ENCODE data around the gene CANT1.

Gene CANT1

GRCh38 chr17:79044462-79044861 is 34.9 kb upstream of the CANT1 start:
- Histone ChIP-seq H3K79me1 (ENCODE audit: low read length) (no peaks in the 10 kb centered on the region), H4K8ac (ENCODE audit: low read depth, low read length) (no peak overlapping the region), H3K27ac (ENCODE audit: low read depth, low read length) (no peak overlapping the region), H3K4me1 (ENCODE audit: control insufficient read depth in 1 of 2, insufficient read depth in 2 of 2, low read length in 2 of 2) (no peaks in the 10 kb centered on the region), H2BK5ac (ENCODE audit: low read depth, low read length, poor library complexity) (no peak overlapping the region), H3K14ac (ENCODE audit: low read length) (no peak overlapping the region), H2AFZ (ENCODE audit: insufficient read depth, low read length, poor library complexity) (no peak overlapping the region), H3K4me2 (ENCODE audit: low read length) (no peak overlapping the region), H2BK12ac (ENCODE audit: low read length) (no peak overlapping the region), H3K23ac (ENCODE audit: low read length) (no peak overlapping the region), H3K27me3 (ENCODE audit: insufficient read depth, low read length) (no peaks in the 10 kb centered on the region), H4K12ac (ENCODE audit: low read depth, low read length) (no peak overlapping the region), H2AK5ac (ENCODE audit: low read length) (no peak overlapping the region), H3K79me2 (ENCODE audit: control insufficient read depth, insufficient read depth, low read length, poor library complexity) (no peaks in the 10 kb centered on the region), H4K91ac (ENCODE audit: low read depth, low read length) (no peak overlapping the region), H3K4ac (ENCODE audit: low read depth, low read length) (no peak overlapping the region), H2BK120ac (ENCODE audit: insufficient read depth, low read length, poor library complexity) (no peak overlapping the region), H3K18ac (ENCODE audit: low read length) (no peak overlapping the region), H3K36me3 (ENCODE audit: control insufficient read depth in 1 of 2, insufficient read depth in 2 of 2, low read length in 2 of 2) (no peaks in the 10 kb centered on the region), H3K9me3 (ENCODE audit: insufficient read depth, low read depth, low read length) (peaks cover 7% of the 10 kb centered on the region), H3K9ac (ENCODE audit: low read length) (no peak overlapping the region), H3K4me3 (ENCODE audit: low read depth, low read length) (no peak overlapping the region)
- WGBS (ENCODE audit: extremely low coverage, insufficient coverage, insufficient read length) = no CpG with 5 or more reads among the region's 11 CpGs
- no peak for DNase-seq

- H2BK120ac ChIP-seq (ENCODE audit: insufficient read depth, low read length, poor library complexity) = no peak overlapping the region
- no peaks in the 10 kb centered on the region for H3K27me3 ChIP-seq (ENCODE audit: insufficient read depth, low read length)
- H3K14ac ChIP-seq (ENCODE audit: low read length) = no peak overlapping the region
- H3K79me1 ChIP-seq (ENCODE audit: low read length) = no peaks in the 10 kb centered on the region
- H3K9me3 ChIP-seq (ENCODE audit: insufficient read depth, low read depth, low read length) = peaks cover 7% of the 10 kb centered on the region
- no peak overlapping the region for H3K4me2 ChIP-seq (ENCODE audit: low read length)
- no CpG with 5 or more reads among the region's 12 CpGs for WGBS (ENCODE audit: extremely low coverage, insufficient coverage, insufficient read length)
- H3K4me1 ChIP-seq (ENCODE audit: control insufficient read depth in 1 of 2, insufficient read depth in 2 of 2, low read length in 2 of 2) = no peaks in the 10 kb centered on the region
- H2BK5ac ChIP-seq (ENCODE audit: low read depth, low read length, poor library complexity) = no peak overlapping the region
- no peak overlapping the region for H4K91ac ChIP-seq (ENCODE audit: low read depth, low read length)
- no peaks in the 10 kb centered on the region for H3K36me3 ChIP-seq (ENCODE audit: control insufficient read depth in 1 of 2, insufficient read depth in 2 of 2, low read length in 2 of 2)
- H3K4me3 ChIP-seq (ENCODE audit: low read depth, low read length) = no peak overlapping the region
- H3K18ac ChIP-seq (ENCODE audit: low read length) = no peak overlapping the region
- no peak for DNase-seq
- H4K12ac ChIP-seq (ENCODE audit: low read depth, low read length) = no peak overlapping the region
- no peak overlapping the region for H2AK5ac ChIP-seq (ENCODE audit: low read length)
- H4K8ac ChIP-seq (ENCODE audit: low read depth, low read length) = no peak overlapping the region
- no peaks in the 10 kb centered on the region for H3K79me2 ChIP-seq (ENCODE audit: control insufficient read depth, insufficient read depth, low read length, poor library complexity)
- H2BK12ac ChIP-seq (ENCODE audit: low read length) = no peak overlapping the region
- H3K27ac ChIP-seq (ENCODE audit: low read depth, low read length) = no peak overlapping the region
- H2AFZ ChIP-seq (ENCODE audit: insufficient read depth, low read length, poor library complexity) = no peak overlapping the region
- H3K4ac ChIP-seq (ENCODE audit: low read depth, low read length) = no peak overlapping the region
- no peak overlapping the region for H3K9ac ChIP-seq (ENCODE audit: low read length)
- no peak overlapping the region for H3K23ac ChIP-seq (ENCODE audit: low read length)
Observed at GRCh38 chr17:79043931-79044320, 34.4 kb upstream of the CANT1 start.

- no peak overlapping the region for H4K12ac ChIP-seq (ENCODE audit: low read depth, low read length)
- no peaks in the 10 kb centered on the region for H3K27me3 ChIP-seq (ENCODE audit: insufficient read depth, low read length)
- peaks cover 9% of the 10 kb centered on the region for H3K9me3 ChIP-seq (ENCODE audit: insufficient read depth, low read depth, low read length)
- H3K4ac ChIP-seq (ENCODE audit: low read depth, low read length) = no peak overlapping the region
- no peak overlapping the region for H3K27ac ChIP-seq (ENCODE audit: low read depth, low read length)
- H2AFZ ChIP-seq (ENCODE audit: insufficient read depth, low read length, poor library complexity) = no peak overlapping the region
- H3K14ac ChIP-seq (ENCODE audit: low read length) = no peak overlapping the region
- WGBS (ENCODE audit: extremely low coverage, insufficient coverage, insufficient read length) = no CpG with 5 or more reads among the region's 10 CpGs
- H3K18ac ChIP-seq (ENCODE audit: low read length) = no peak overlapping the region
- H3K23ac ChIP-seq (ENCODE audit: low read length) = peak overlapping the region; percentile 23
- H2AK5ac ChIP-seq (ENCODE audit: low read length) = no peak overlapping the region
- no peak for DNase-seq
- no peak overlapping the region for H3K4me3 ChIP-seq (ENCODE audit: low read depth, low read length)
- no peak overlapping the region for H3K9ac ChIP-seq (ENCODE audit: low read length)
- no peak overlapping the region for H4K8ac ChIP-seq (ENCODE audit: low read depth, low read length)
- no peaks in the 10 kb centered on the region for H3K36me3 ChIP-seq (ENCODE audit: control insufficient read depth in 1 of 2, insufficient read depth in 2 of 2, low read length in 2 of 2)
- no peaks in the 10 kb centered on the region for H3K4me1 ChIP-seq (ENCODE audit: control insufficient read depth in 1 of 2, insufficient read depth in 2 of 2, low read length in 2 of 2)
- no peak overlapping the region for H2BK12ac ChIP-seq (ENCODE audit: low read length)
- H3K79me2 ChIP-seq (ENCODE audit: control insufficient read depth, insufficient read depth, low read length, poor library complexity) = no peaks in the 10 kb centered on the region
- H3K79me1 ChIP-seq (ENCODE audit: low read length) = no peaks in the 10 kb centered on the region
- H4K91ac ChIP-seq (ENCODE audit: low read depth, low read length) = no peak overlapping the region
- no peak overlapping the region for H2BK5ac ChIP-seq (ENCODE audit: low read depth, low read length, poor library complexity)
- H3K4me2 ChIP-seq (ENCODE audit: low read length) = no peak overlapping the region
- H2BK120ac ChIP-seq (ENCODE audit: insufficient read depth, low read length, poor library complexity) = no peak overlapping the region
Observed at GRCh38 chr17:79043191-79043930, 33.8 kb upstream of the CANT1 start.

- Histone ChIP-seq H2BK12ac (ENCODE audit: low read length) (no peak overlapping the region), H2AK5ac (ENCODE audit: low read length) (no peak overlapping the region), H4K91ac (ENCODE audit: low read depth, low read length) (no peak overlapping the region), H2AFZ (ENCODE audit: insufficient read depth, low read length, poor library complexity) (no peak overlapping the region), H3K4me1 (ENCODE audit: control insufficient read depth in 1 of 2, insufficient read depth in 2 of 2, low read length in 2 of 2) (no peaks in the 10 kb centered on the region), H4K12ac (ENCODE audit: low read depth, low read length) (no peak overlapping the region), H3K79me1 (ENCODE audit: low read length) (no peaks in the 10 kb centered on the region), H3K23ac (ENCODE audit: low read length) (peak overlapping the region; percentile 23), H3K9me3 (ENCODE audit: insufficient read depth, low read depth, low read length) (peaks cover 9% of the 10 kb centered on the region), H4K8ac (ENCODE audit: low read depth, low read length) (no peak overlapping the region), H3K4me2 (ENCODE audit: low read length) (no peak overlapping the region), H3K9ac (ENCODE audit: low read length) (no peak overlapping the region), H3K36me3 (ENCODE audit: control insufficient read depth in 1 of 2, insufficient read depth in 2 of 2, low read length in 2 of 2) (no peaks in the 10 kb centered on the region), H3K27ac (ENCODE audit: low read depth, low read length) (no peak overlapping the region), H3K18ac (ENCODE audit: low read length) (no peak overlapping the region), H3K14ac (ENCODE audit: low read length) (no peak overlapping the region), H3K4ac (ENCODE audit: low read depth, low read length) (no peak overlapping the region), H3K27me3 (ENCODE audit: insufficient read depth, low read length) (no peaks in the 10 kb centered on the region), H3K79me2 (ENCODE audit: control insufficient read depth, insufficient read depth, low read length, poor library complexity) (no peaks in the 10 kb centered on the region), H2BK120ac (ENCODE audit: insufficient read depth, low read length, poor library complexity) (no peak overlapping the region), H2BK5ac (ENCODE audit: low read depth, low read length, poor library complexity) (no peak overlapping the region), H3K4me3 (ENCODE audit: low read depth, low read length) (no peak overlapping the region)
- no CpG with 5 or more reads among the region's 13 CpGs for WGBS (ENCODE audit: extremely low coverage, insufficient coverage, insufficient read length)
- peak; percentile 35 to 86 for DNase-seq
Observed at GRCh38 chr17:79042421-79043190, 33.0 kb upstream of the CANT1 start.
